ENCODE data around the gene ARHGAP22.

The ARHGAP22 gene

DNA sequence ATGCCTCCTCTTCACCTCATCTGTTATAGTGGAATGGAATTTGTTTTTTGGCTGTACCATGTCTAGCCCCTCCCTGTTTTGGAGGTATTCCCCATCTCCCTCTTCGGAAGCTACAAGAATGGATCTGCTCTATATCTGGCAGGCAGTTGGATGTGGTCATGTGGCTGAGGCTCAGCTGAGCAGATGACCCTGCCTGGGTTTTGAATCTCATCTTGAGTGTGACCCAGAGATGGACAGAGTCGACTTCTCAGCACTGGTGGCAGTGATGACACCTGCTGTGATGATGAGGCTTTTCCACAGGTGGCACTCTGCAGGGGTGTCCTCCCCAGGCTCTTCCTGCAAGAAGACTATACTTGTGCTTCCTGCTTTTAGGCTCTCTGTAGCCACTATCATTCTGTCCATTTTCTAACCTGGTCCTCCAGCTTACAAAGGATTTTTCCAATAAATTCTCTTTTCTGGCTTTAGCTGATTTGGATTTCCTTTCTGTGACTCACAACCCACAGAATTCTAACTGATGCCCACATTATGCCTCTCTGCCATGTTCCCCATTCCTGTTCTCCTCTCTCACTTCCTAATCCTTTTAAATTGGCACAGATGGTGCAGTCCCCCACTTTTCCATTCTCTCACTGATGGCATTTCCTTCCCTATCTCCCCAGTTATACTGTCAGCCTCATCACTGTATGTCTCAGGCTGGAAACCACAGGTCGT lies 7.5 kb upstream of the ARHGAP22 start:
- peaks cover 0 to 5% (median 0%) of the 10 kb centered on the region in 4 donors for H3K4me1 ChIP-seq
- peak in 1 of 2 donors; percentile 39 for DNase-seq
- no peaks in the 10 kb centered on the region for H3K36me3 ChIP-seq
- no peak overlapping the region for H3K27ac ChIP-seq
- intact Hi-C loops (cut with DNase I; ENCODE audit: low total_unique reads), result no loop called here
- TF ChIP-seq, protein P1, sequence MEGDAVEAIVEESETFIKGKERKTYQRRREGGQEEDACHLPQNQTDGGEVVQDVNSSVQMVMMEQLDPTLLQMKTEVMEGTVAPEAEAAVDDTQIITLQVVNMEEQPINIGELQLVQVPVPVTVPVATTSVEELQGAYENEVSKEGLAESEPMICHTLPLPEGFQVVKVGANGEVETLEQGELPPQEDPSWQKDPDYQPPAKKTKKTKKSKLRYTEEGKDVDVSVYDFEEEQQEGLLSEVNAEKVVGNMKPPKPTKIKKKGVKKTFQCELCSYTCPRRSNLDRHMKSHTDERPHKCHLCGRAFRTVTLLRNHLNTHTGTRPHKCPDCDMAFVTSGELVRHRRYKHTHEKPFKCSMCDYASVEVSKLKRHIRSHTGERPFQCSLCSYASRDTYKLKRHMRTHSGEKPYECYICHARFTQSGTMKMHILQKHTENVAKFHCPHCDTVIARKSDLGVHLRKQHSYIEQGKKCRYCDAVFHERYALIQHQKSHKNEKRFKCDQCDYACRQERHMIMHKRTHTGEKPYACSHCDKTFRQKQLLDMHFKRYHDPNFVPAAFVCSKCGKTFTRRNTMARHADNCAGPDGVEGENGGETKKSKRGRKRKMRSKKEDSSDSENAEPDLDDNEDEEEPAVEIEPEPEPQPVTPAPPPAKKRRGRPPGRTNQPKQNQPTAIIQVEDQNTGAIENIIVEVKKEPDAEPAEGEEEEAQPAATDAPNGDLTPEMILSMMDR (IDR thresholded peaks at IDR 0.05), result no peak
- H3K4me3 ChIP-seq, result no peak overlapping the region
- no peaks in the 10 kb centered on the region for H3K27me3 ChIP-seq
- H3K9me3 ChIP-seq, result peaks cover 0 to 9% (median 2%) of the 10 kb centered on the region in 3 donors

DNA sequence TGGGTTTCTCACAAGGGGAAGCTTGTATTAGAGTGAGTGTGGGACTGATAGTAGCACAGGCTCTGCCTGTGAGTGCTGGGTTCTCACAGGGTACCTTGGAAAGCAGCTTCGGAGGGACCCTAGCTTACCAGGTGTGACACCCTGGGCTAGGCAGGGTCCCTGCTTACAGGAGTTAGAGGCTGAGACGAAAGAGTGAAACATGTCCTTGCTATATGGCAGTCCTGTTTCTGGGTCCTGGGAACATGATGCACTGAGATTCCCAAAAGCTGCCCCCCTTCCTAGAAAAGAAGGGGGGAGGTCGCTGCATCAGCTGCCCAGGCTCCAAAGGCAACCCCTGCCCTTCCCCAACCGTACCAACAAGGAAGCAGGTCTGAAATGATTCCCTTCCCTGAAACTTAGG lies 6.3 kb upstream of the ARHGAP22 start:
- Histone ChIP-seq H3K27me3 (no peaks in the 10 kb centered on the region), H3K27ac (no peak overlapping the region), H3K4me1 (peaks cover 0 to 15% (median 1%) of the 10 kb centered on the region in 4 donors), H3K4me3 (no peak overlapping the region), H3K9me3 (peaks cover 0 to 9% (median 2%) of the 10 kb centered on the region in 3 donors), H3K36me3 (no peaks in the 10 kb centered on the region)
- DNase-seq, result peak in 1 of 2 donors; percentile 31
- TF ChIP-seq, protein P1 (IDR thresholded peaks at IDR 0.05), result no peak
- intact Hi-C loops (cut with DNase I; ENCODE audit: low total_unique reads), result no loop called here

DNA sequence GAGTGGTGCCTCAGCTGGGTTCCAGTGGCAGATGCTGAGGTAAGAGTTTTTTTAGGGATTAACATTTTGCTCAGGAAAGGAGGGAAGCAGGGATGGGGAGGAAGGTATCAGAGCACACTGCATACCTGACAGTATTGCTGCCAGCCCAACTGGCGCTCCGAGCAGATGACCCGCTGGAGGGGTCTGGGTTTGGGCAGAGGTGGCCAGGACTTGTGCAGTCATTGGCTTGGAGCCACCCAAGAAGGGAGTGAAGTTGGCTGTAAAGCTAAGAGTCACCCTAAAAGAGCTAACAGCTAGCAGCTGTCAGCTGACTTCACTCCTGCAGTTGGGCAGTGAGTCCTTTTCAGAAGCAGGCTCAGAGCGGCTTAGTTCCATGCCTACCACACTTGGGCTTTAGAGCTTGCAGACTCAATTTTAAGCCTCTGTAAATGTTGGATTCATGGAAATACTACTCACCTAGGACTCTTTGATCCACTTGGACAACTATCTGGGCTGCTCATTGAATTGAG lies 5.8 kb upstream of the ARHGAP22 start:
- intact Hi-C loops (cut with DNase I; ENCODE audit: low total_unique reads), result no loop called here
- H3K27ac ChIP-seq, result no peak overlapping the region
- TF ChIP-seq, protein P1 (IDR thresholded peaks at IDR 0.05), result no peak
- peaks cover 0 to 15% (median 2%) of the 10 kb centered on the region in 4 donors for H3K4me1 ChIP-seq
- H3K4me3 ChIP-seq, result no peak overlapping the region
- no peaks in the 10 kb centered on the region for H3K27me3 ChIP-seq
- H3K9me3 ChIP-seq, result peaks cover 0 to 6% (median under 1%) of the 10 kb centered on the region in 3 donors
- DNase-seq, result no peak
- H3K36me3 ChIP-seq, result no peaks in the 10 kb centered on the region

DNA sequence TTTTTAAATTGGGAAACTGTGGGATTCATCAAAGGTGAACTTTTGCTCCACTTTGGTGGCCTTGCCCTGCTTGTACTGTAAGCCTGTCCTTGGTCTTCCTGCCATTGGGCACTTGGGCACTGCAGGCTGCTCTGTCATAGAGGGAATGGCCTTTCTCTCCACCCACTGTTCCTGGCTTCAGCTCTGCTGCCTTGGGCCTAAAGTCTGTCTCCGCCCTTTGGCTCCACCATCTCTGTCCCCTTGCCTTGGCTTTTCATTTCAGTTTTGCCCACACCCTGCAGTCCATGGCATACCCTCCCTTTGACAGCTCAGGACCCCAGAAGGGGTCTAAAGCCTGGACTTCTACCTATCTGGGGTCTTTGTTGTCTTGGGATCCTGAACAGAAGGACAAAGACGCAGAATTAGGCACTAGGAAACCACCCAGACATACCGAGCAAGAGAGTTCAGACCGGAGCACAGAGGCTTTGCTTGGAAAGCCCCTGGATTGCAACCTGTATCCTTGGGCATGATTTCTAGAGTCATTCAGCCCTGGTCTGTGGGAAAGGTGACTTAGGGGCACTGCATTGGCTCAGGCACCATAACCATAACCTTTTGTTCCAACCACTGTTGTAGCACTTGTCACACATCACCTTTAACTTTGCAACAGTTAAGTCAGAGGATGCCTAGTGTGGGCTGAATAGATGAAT lies 5.2 kb upstream of the ARHGAP22 start:
- Histone ChIP-seq H3K27ac (peak overlapping the region in 1 of 2 donors; percentile 20), H3K4me3 (no peak overlapping the region), H3K9me3 (no peaks in the 10 kb centered on the region), H3K36me3 (no peaks in the 10 kb centered on the region), H3K4me1 (peaks cover 0 to 18% (median 4%) of the 10 kb centered on the region in 4 donors), H3K27me3 (no peaks in the 10 kb centered on the region)
- TF ChIP-seq, protein P1 (IDR thresholded peaks at IDR 0.05), result no peak
- no peak for DNase-seq
- intact Hi-C loops (cut with DNase I; ENCODE audit: low total_unique reads), result no loop called here

DNA sequence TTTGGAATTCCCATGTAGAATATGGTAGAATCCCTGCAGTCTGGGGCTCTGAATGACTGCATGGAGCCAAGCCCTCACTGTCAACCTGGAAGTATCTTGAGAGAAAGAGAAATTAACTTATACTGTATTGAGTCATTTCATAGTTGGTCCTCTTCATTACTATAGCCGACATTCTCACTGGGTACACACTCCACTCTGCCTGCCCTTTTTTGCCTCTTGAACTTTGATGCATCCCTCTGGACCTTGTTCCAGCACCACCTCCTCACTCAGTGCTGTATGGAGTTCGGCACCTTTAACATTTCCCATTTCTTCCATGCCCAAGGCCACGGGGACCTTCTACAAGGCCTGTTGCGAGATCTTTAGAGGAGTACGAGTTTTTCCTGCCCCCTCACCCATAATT lies 4.6 kb upstream of the ARHGAP22 start:
- H3K4me3 ChIP-seq, result no peak overlapping the region
- H3K9me3 ChIP-seq, result no peaks in the 10 kb centered on the region
- no peaks in the 10 kb centered on the region for H3K27me3 ChIP-seq
- H3K36me3 ChIP-seq, result no peaks in the 10 kb centered on the region
- TF ChIP-seq, protein P1 (IDR thresholded peaks at IDR 0.05), result no peak
- H3K4me1 ChIP-seq, result peaks cover 0 to 24% (median 9%) of the 10 kb centered on the region in 4 donors
- DNase-seq, result no peak
- H3K27ac ChIP-seq, result no peak overlapping the region
- intact Hi-C loops (cut with DNase I; ENCODE audit: low total_unique reads), result no loop called here
